Mucosa of stomach (tissue), 1 donor: ENCODE results near the gene DUSP28.
"Not testable (repeated sequence)": the region's sequence is repeated elsewhere in the genome, so short reads cannot be mapped to it uniquely, and the experiment has no call there.

Experiments
- H3K27me3 ChIP-seq: one replicate; pipeline ENCODE4 v1.7.0; 2013; ENCODE audit warnings: mild to moderate bottlenecking, low read length; ENCODE audit not compliant: control insufficient read depth, insufficient read depth
- H3K36me3 ChIP-seq: one replicate; pipeline ENCODE4 v1.7.0; 2013; ENCODE audit warnings: low read length; ENCODE audit not compliant: control insufficient read depth, insufficient read depth
- H3K4me1 ChIP-seq: one replicate; pipeline ENCODE4 v1.7.0; 2013; ENCODE audit warnings: mild to moderate bottlenecking, low read length; ENCODE audit not compliant: control insufficient read depth, insufficient read depth
- H3K4me3 ChIP-seq: one replicate; pipeline ENCODE4 v1.7.0; 2013; ENCODE audit warnings: low read length
- H3K9ac ChIP-seq: one replicate; pipeline ENCODE4 v1.7.0; 2013; ENCODE audit warnings: mild to moderate bottlenecking, low read length, moderate library complexity
- H3K9me3 ChIP-seq: one replicate; pipeline ENCODE4 v1.7.0; 2013; ENCODE audit warnings: mild to moderate bottlenecking, low read length, moderate library complexity; ENCODE audit not compliant: control insufficient read depth
- donor health status: Pancreatic carcinoma.

DUSP28 gene

GRCh38 chr2:240520130-240520973 is 39.8 kb upstream of the DUSP28 start:
- no peak overlapping the region for H3K9ac ChIP-seq
- no peaks in the 10 kb centered on the region for H3K27me3 ChIP-seq
- H3K9me3 ChIP-seq, result peaks cover 4% of the 10 kb centered on the region
- H3K4me3 ChIP-seq, result no peak overlapping the region
- no peaks in the 10 kb centered on the region for H3K4me1 ChIP-seq
- H3K36me3 ChIP-seq, result peaks cover 3% of the 10 kb centered on the region

- Histone ChIP-seq H3K27me3 (no peaks in the 10 kb centered on the region), H3K4me3 (no peak overlapping the region), H3K36me3 (peaks cover 9% of the 10 kb centered on the region), H3K4me1 (no peaks in the 10 kb centered on the region), H3K9me3 (peaks cover 7% of the 10 kb centered on the region), H3K9ac (no peak overlapping the region)
Measured at GRCh38 chr2:240520974-240521350, 39.2 kb upstream of the DUSP28 start.

- not testable (repeated sequence) for H3K27me3 ChIP-seq, H3K4me3 ChIP-seq, H3K9me3 ChIP-seq, H3K4me1 ChIP-seq, H3K9ac ChIP-seq
- peaks cover 13% of the 10 kb centered on the region for H3K36me3 ChIP-seq
Measured at GRCh38 chr2:240521885-240522284, 38.3 kb upstream of the DUSP28 start.

- Histone ChIP-seq H3K4me1 (no peaks in the 10 kb centered on the region), H3K36me3 (peaks cover 13% of the 10 kb centered on the region), H3K27me3 (no peaks in the 10 kb centered on the region), H3K4me3 (no peak overlapping the region), H3K9me3 (peaks cover 7% of the 10 kb centered on the region), H3K9ac (no peak overlapping the region)
Measured at GRCh38 chr2:240522406-240522805, 37.8 kb upstream of the DUSP28 start.

- no peak overlapping the region for H3K4me3 ChIP-seq
- H3K9me3 ChIP-seq, result peaks cover 7% of the 10 kb centered on the region
- no peaks in the 10 kb centered on the region for H3K4me1 ChIP-seq
- H3K36me3 ChIP-seq, result peaks cover 13% of the 10 kb centered on the region
- H3K27me3 ChIP-seq, result no peaks in the 10 kb centered on the region
- no peak overlapping the region for H3K9ac ChIP-seq
Measured at GRCh38 chr2:240523451-240524281, 36.5 kb upstream of the DUSP28 start.

- no peak overlapping the region for H3K4me3 ChIP-seq
- no peak overlapping the region for H3K9ac ChIP-seq
- H3K27me3 ChIP-seq, result no peaks in the 10 kb centered on the region
- peaks cover 13% of the 10 kb centered on the region for H3K36me3 ChIP-seq
- H3K4me1 ChIP-seq, result no peaks in the 10 kb centered on the region
- peaks cover 7% of the 10 kb centered on the region for H3K9me3 ChIP-seq
Measured at GRCh38 chr2:240524963-240525718, 35.0 kb upstream of the DUSP28 start.

- Histone ChIP-seq H3K36me3 (peaks cover 13% of the 10 kb centered on the region), H3K9me3 (peaks cover 7% of the 10 kb centered on the region), H3K27me3 (no peaks in the 10 kb centered on the region), H3K4me1 (no peaks in the 10 kb centered on the region), H3K9ac (no peak overlapping the region), H3K4me3 (no peak overlapping the region)
Measured at GRCh38 chr2:240525802-240526201, 34.4 kb upstream of the DUSP28 start.

GRCh38 chr2:240526521-240526920 is 33.6 kb upstream of the DUSP28 start:
- no peaks in the 10 kb centered on the region for H3K4me1 ChIP-seq
- H3K9me3 ChIP-seq, result peaks cover 7% of the 10 kb centered on the region
- H3K36me3 ChIP-seq, result peaks cover 13% of the 10 kb centered on the region
- H3K9ac ChIP-seq, result no peak overlapping the region
- H3K27me3 ChIP-seq, result no peaks in the 10 kb centered on the region
- no peak overlapping the region for H3K4me3 ChIP-seq

GRCh38 chr2:240527153-240527750 is 32.9 kb upstream of the DUSP28 start:
- Histone ChIP-seq H3K9me3 (peaks cover 7% of the 10 kb centered on the region), H3K4me3 (no peak overlapping the region), H3K4me1 (no peaks in the 10 kb centered on the region), H3K9ac (no peak overlapping the region), H3K27me3 (no peaks in the 10 kb centered on the region), H3K36me3 (peaks cover 13% of the 10 kb centered on the region)

GRCh38 chr2:240528406-240529040 is 31.6 kb upstream of the DUSP28 start:
- Histone ChIP-seq H3K27me3 (no peaks in the 10 kb centered on the region), H3K36me3 (peaks cover 13% of the 10 kb centered on the region), H3K9me3 (peaks cover 7% of the 10 kb centered on the region), H3K4me3 (no peak overlapping the region), H3K9ac (no peak overlapping the region), H3K4me1 (no peaks in the 10 kb centered on the region)

GRCh38 chr2:240529344-240529999 is 30.7 kb upstream of the DUSP28 start:
- Histone ChIP-seq H3K36me3 (peaks cover 13% of the 10 kb centered on the region), H3K9me3 (peaks cover 7% of the 10 kb centered on the region), H3K4me3 (no peak overlapping the region), H3K27me3 (no peaks in the 10 kb centered on the region), H3K4me1 (no peaks in the 10 kb centered on the region), H3K9ac (no peak overlapping the region)
